ENCODE results near the gene FILIP1L.

- TF ChIP-seq CTCF (IDR thresholded peaks at IDR 0.05): no peak
- TF ChIP-seq POLR2A (IDR thresholded peaks at IDR 0.05): no peak
Observed at GRCh38 chr3:99931059-99931458, 183.2 kb downstream of the FILIP1L start.

Data from adrenal gland (tissue), 5 donors.